Measurements from ENCODE around the gene HOXD10.

The HOXD10 gene

GRCh38 chr2:176164611-176165369, 48.2 kb downstream of the HOXD10 start:
- no peak for DNase-seq (ENCODE audit: low read depth in 2 of 2)

- no peak for DNase-seq (ENCODE audit: low read depth in 2 of 2)
These were observed 48.9 kb downstream of the HOXD10 start for GRCh38 chr2:176165370-176166050.

GRCh38 chr2:176166272-176166671, 49.7 kb downstream of the HOXD10 start:
- DNase-seq (ENCODE audit: low read depth in 2 of 2), result no peak

GRCh38 chr2:176167398-176167797, 50.8 kb downstream of the HOXD10 start:
- DNase-seq (ENCODE audit: low read depth in 2 of 2), result no peak

DNA sequence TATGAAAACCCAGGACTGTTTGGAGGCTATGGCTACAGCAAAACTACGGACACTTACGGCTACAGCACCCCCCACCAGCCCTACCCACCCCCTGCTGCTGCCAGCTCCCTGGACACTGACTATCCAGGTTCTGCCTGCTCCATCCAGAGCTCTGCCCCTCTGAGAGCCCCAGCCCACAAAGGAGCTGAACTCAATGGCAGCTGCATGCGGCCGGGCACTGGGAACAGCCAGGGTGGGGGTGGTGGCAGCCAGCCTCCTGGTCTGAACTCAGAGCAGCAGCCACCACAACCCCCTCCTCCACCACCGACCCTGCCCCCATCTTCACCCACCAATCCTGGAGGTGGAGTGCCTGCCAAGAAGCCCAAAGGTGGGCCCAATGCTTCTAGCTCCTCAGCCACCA, 52.6 kb downstream of the HOXD10 start:
- no peak for DNase-seq (ENCODE audit: low read depth in 2 of 2)
